ENCODE data around the gene STARD9. TPM values are rescaled to one million over a fixed set of nuclear protein-coding genes. Genes with fewer than 3 reads are reported as not detected.

The STARD9 gene
- total RNA-seq, 1 experiment from 2014 or later: 5.0 TPM

DNA sequence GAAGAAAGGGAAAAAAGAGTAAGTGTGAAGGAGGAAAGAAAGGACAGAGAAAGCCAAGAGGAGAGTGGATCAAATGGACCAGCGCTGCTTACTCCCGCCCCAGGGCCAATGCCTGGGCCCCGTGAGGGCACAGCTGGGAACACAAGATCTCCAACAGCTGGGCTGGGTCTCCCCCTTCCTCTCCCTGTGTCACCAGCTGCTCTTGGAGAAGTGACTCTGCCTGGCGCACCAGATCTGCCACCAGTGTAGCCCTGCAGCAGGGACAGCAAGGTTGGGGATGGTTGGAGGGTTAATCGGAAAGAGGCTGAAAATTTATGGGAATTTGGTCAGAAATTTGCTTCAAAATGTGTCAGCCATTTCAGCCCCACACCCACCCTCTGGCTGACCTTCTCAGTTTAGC is 153.2 kb downstream of the STARD9 start:
- TF ChIP-seq MAX (IDR thresholded peaks at IDR 0.05): no peak
- TF ChIP-seq CTCF (IDR thresholded peaks at IDR 0.05 in 2 of 3, conservative IDR thresholded peaks at IDR 0.05 in 1 of 3; ENCODE audit: borderline replicate concordance in 1 of 3, insufficient read depth in 1 of 3, low read depth in 2 of 3, low read length in 2 of 3): no peak
- TF ChIP-seq ELF1 (IDR thresholded peaks at IDR 0.05; ENCODE audit: borderline replicate concordance, low read depth): no peak
- no peak for TF ChIP-seq CEBPB (IDR thresholded peaks at IDR 0.05; ENCODE audit: low read depth)
- no peak for TF ChIP-seq EZH2 (IDR thresholded peaks at IDR 0.05)
- TF ChIP-seq, protein P1, sequence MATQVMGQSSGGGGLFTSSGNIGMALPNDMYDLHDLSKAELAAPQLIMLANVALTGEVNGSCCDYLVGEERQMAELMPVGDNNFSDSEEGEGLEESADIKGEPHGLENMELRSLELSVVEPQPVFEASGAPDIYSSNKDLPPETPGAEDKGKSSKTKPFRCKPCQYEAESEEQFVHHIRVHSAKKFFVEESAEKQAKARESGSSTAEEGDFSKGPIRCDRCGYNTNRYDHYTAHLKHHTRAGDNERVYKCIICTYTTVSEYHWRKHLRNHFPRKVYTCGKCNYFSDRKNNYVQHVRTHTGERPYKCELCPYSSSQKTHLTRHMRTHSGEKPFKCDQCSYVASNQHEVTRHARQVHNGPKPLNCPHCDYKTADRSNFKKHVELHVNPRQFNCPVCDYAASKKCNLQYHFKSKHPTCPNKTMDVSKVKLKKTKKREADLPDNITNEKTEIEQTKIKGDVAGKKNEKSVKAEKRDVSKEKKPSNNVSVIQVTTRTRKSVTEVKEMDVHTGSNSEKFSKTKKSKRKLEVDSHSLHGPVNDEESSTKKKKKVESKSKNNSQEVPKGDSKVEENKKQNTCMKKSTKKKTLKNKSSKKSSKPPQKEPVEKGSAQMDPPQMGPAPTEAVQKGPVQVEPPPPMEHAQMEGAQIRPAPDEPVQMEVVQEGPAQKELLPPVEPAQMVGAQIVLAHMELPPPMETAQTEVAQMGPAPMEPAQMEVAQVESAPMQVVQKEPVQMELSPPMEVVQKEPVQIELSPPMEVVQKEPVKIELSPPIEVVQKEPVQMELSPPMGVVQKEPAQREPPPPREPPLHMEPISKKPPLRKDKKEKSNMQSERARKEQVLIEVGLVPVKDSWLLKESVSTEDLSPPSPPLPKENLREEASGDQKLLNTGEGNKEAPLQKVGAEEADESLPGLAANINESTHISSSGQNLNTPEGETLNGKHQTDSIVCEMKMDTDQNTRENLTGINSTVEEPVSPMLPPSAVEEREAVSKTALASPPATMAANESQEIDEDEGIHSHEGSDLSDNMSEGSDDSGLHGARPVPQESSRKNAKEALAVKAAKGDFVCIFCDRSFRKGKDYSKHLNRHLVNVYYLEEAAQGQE (IDR thresholded peaks at IDR 0.05; ENCODE audit: low read depth): no peak
- TF ChIP-seq ZFX (IDR thresholded peaks at IDR 0.05): no peak
- TF ChIP-seq CBX3 (IDR thresholded peaks at IDR 0.05; ENCODE audit: low read depth): no peak
- TF ChIP-seq TCF7L2 (IDR thresholded peaks at IDR 0.05; ENCODE audit: borderline replicate concordance, extremely low read depth, insufficient read depth, insufficient read length): no peak
- TF ChIP-seq ATF3 (IDR thresholded peaks at IDR 0.05): no peak
- no peak for TF ChIP-seq EGR1 (IDR thresholded peaks at IDR 0.05; ENCODE audit: low read depth)
- no peak for TF ChIP-seq JUND (IDR thresholded peaks at IDR 0.05)
- TF ChIP-seq POLR2AphosphoS5 (IDR thresholded peaks at IDR 0.05; ENCODE audit: low read depth, low read length): no peak
- no peak for TF ChIP-seq RAD21 (IDR thresholded peaks at IDR 0.05; ENCODE audit: low read depth)
- no peak for TF ChIP-seq SRF (IDR thresholded peaks at IDR 0.05; ENCODE audit: low read depth)
- no peak for TF ChIP-seq POLR2A (IDR thresholded peaks at IDR 0.05; ENCODE audit: borderline replicate concordance, extremely low read depth, insufficient read depth, insufficient read length)
- Histone ChIP-seq H4K20me1 (ENCODE audit: insufficient read depth) (no peaks in the 10 kb centered on the region), H3K4me2 (ENCODE audit: low read length) (no peak overlapping the region), H3K27ac (ENCODE audit: low read depth, low read length) (no peak overlapping the region), H3K4me3 (replicated peaks in 1 of 2; ENCODE audit: low read depth in 1 of 2, low read length in 2 of 2) (no peak overlapping the region), H3K27me3 (ENCODE audit: insufficient read depth, low read length) (no peaks in the 10 kb centered on the region), H3K36me3 (ENCODE audit: control insufficient read depth in 1 of 2, insufficient read depth in 2 of 2, low read length in 2 of 2) (peaks cover 26 to 43% of the 10 kb centered on the region in 2 experiments; a peak in 3 of 4 replicates), H3K79me2 (ENCODE audit: insufficient read depth, low read length) (no peaks in the 10 kb centered on the region), H2AFZ (ENCODE audit: low read depth, low read length, poor library complexity, severe bottlenecking) (no peak overlapping the region), H3K9ac (ENCODE audit: low read length) (no peak overlapping the region), H3K4me1 (ENCODE audit: control insufficient read depth in 1 of 2, insufficient read depth in 2 of 2, low read length in 2 of 2) (no peaks in the 10 kb centered on the region), H3K9me3 (ENCODE audit: control insufficient read depth in 1 of 2, insufficient read depth in 1 of 2, low read depth in 1 of 2, low read length in 2 of 2) (no peaks in the 10 kb centered on the region), H3K9me2 (ENCODE audit: insufficient read depth) (no peaks in the 10 kb centered on the region)
- RAD21 ChIA-PET (ENCODE audit: low non-redundant PET in 1 of 2, low total read pairs in 2 of 2, uncharacterized antibody in 2 of 2, unreplicated experiment in 2 of 2): no interaction called here
- ATAC-seq: no peak
- intact Hi-C loops (cut with micrococcal nuclease): no loop called here
- CTCF ChIA-PET: no interaction called here
- BruUV-seq (replicated peaks): no TSS peak
- POLR2A ChIA-PET: no interaction called here
- DNase-seq (ENCODE audit: low read depth, low spot score): no peak
